Measurements from ENCODE around the gene PARVB.

PARVB gene

GRCh38 chr22:44211946-44212930, 188.1 kb downstream of the PARVB start:
- peak; percentile 38 for DNase-seq (ENCODE audit: extremely low read depth, low read depth)
- no peak for TF ChIP-seq CTCF (IDR thresholded peaks at IDR 0.05; ENCODE audit: low read depth, low read length)

GRCh38 chr22:44212936-44213335, 188.8 kb downstream of the PARVB start:
- no peak for DNase-seq (ENCODE audit: extremely low read depth, low read depth)
- no peak for TF ChIP-seq CTCF (IDR thresholded peaks at IDR 0.05; ENCODE audit: low read depth, low read length)

GRCh38 chr22:44213489-44214043, 189.5 kb downstream of the PARVB start:
- no peak for TF ChIP-seq CTCF (IDR thresholded peaks at IDR 0.05; ENCODE audit: low read depth, low read length)

GRCh38 chr22:44214187-44214586, 190.1 kb downstream of the PARVB start:
- no peak for TF ChIP-seq CTCF (IDR thresholded peaks at IDR 0.05; ENCODE audit: low read depth, low read length)
- DNase-seq (ENCODE audit: extremely low read depth, low read depth), result no peak

More at GRCh38 chr22:44213489-44214043, 189.5 kb downstream of the PARVB start:
- DNase-seq (ENCODE audit: extremely low read depth, low read depth), result no peak

- no peak for TF ChIP-seq CTCF (IDR thresholded peaks at IDR 0.05; ENCODE audit: low read depth, low read length)
- DNase-seq (ENCODE audit: extremely low read depth, low read depth), result no peak
These were observed 190.7 kb downstream of the PARVB start for GRCh38 chr22:44214764-44215163.

GRCh38 chr22:44215287-44215686, 191.2 kb downstream of the PARVB start:
- no peak for TF ChIP-seq CTCF (IDR thresholded peaks at IDR 0.05; ENCODE audit: low read depth, low read length)
- DNase-seq (ENCODE audit: extremely low read depth, low read depth), result no peak

- DNase-seq (ENCODE audit: extremely low read depth, low read depth), result no peak
- TF ChIP-seq CTCF (IDR thresholded peaks at IDR 0.05; ENCODE audit: low read depth, low read length), result no peak
These were observed 193.2 kb downstream of the PARVB start for GRCh38 chr22:44217346-44217745.
